Retina (tissue), 1 donor: ENCODE results near the gene UTS2B.
"Not testable (repeated sequence)": the region's sequence is repeated elsewhere in the genome, so short reads cannot be mapped to it uniquely, and the experiment has no call there.

Experiments
- DNase-seq: peaks from one replicate; pipeline ENCODE4 v3.0.0-alpha.2; 2016

Gene UTS2B

GRCh38 chr3:191269289-191270085 is 60.8 kb downstream of the UTS2B start:
- DNase-seq: no peak

DNA sequence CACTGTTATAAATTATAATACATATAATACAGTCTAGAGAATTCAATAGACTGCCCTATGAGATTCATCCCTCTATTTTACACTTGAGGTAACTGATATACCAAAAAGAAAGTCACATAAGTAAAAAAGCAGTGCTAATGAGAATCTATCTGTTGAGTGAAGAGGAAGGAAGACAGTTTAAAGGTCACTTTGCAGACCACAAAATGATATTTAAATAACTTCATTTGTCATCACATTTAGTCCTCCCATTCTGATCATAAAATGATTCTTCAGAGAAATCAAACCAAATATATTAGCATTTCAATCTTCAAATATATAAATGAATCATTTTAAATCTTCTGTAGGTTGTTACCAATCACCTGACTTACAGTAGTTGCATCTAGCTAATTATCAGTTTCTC is 61.6 kb downstream of the UTS2B start:
- no peak for DNase-seq

DNA sequence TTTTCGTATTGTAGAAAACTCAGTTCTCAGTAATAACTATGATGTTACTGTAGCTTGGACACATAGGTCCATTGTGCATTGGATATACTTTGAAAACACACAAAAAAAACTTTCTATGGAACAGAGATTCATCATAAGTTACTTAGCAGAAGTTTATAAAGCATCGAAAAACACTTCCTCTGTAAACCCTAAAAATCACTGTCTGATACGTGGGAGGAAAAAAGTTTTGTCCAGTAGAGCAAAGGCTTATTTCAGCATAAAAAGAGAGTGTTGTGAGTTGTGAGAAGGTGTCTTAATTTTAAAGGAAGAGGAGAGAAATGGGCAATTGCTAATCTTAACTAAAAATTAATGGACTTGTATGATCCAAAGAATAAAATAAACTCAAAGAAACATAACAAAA is 66.5 kb downstream of the UTS2B start:
- DNase-seq: no peak

DNA sequence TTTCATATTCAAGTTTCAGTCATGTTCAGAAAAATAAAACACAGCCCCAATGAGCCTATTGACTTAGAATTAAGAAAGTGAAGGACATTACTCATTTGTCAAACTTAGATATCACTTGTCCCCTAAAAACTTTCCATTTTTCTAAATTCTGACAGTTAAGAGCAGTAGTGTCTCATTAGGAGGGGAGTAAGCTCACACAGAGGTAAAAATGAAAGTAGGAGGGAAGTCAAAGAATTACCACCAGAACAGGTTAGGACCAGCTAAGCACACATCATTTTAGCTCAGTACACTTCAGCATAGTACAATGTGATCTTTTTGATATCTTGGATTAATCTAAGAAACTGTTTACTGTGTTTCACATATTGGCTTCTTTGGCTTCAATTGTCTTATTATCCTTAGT is 67.0 kb downstream of the UTS2B start:
- no peak for DNase-seq

DNA sequence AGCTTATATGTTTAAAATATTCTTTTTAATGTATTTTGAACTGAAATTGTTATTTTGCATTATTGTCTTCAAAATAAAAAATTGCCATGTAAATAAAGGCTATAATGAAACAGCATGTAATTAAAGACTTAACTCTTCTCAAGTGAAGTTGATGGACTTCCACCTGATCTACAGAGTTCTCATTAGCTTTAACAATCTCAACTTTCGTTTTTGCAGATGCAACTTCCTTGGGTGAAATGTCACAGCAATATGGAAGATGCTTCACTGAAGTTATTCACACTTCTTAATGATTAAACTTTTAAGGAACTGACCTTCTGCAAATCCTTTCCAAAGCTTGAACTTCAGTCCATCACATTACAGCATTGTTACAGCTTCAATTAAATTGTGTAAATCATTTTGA is 67.7 kb downstream of the UTS2B start:
- no peak for DNase-seq

GRCh38 chr3:191261304-191261638 is 69.1 kb downstream of the UTS2B start:
- no peak for DNase-seq

DNA sequence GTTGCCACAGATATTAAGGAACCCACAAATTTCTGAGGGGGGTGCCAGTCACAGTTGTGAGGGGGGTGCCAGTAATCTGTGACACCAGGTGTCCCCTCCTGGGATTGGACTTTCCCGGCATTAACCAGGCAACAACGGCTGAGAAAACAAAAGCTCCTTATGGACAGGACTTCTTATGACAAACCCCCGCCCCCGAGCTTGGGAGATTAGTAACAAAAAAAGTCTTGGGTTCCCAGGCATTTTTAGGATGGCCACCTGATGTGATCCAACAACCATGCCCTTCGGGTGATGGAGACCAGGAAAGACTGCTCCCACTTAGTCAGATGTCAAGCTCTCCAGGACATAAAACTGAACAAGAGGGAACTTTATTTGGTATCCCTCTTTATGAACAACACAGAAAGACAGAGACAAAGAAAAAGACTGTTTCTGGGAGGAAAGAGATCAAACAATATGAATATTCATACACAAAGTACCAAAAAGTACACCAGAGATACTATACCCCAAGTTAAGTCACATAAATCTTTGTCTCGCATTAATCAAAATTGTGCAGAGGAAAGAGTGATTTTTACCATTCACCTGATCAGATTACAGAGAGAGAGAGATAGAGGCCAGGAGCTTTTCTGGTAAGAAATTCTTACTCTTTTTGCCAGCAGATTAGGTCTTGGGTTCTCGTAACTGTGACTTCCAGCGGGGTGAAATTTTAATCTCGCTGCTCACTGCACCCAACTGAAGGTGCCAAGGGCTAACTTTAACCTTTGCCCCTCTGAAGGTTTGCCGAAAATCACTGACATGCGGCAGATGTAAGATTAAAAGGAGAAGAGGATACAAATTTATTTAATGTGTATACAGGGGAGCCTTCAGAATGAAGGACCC is 69.7 kb downstream of the UTS2B start:
- DNase-seq: no peak

GRCh38 chr3:191259486-191259885 is 70.8 kb downstream of the UTS2B start:
- no peak for DNase-seq

GRCh38 chr3:191257286-191257685 is 73.0 kb downstream of the UTS2B start:
- no peak for DNase-seq

- no peak for DNase-seq
Observed at GRCh38 chr3:191256405-191256804, 73.9 kb downstream of the UTS2B start.

- DNase-seq: no peak
Observed at GRCh38 chr3:191255156-191255555, 75.2 kb downstream of the UTS2B start.

DNA sequence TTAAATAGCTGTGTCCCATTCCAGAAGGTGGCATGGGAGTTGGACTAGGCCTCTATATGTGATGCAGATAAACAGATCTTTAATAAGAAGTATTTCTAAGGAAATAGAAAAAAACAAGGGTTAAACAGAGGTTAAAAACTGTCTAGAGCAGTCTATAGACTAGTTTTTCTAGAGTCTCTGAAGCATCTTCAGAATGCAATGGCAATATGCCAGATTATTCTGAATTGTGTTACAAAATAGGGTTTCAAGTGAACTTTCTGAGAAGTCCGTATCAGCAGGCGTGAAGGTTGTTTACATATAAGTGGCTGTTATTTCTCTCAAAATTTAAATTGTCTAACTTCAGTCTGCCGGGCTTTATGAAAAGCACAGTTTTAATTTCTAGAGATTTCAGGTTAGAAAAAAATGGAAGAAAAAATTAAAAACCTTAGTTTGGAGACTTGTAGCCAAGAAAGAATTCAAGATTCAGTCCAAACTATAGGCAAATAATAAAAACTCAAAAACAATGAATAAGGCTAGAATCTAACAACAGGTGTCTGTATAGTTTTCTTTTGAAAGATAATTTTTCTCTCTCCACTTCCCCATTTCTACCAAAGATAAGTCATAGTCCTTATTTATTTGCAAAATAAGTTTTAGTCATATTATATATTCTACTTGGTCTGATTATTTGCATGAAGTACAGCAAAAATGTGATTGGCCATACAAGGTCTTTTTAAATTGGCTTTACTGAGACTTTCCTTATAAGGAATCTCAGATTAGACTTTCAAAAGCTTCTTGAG is 76.0 kb downstream of the UTS2B start:
- DNase-seq: no peak

- no peak for DNase-seq
Observed at GRCh38 chr3:191253089-191253799, 77.1 kb downstream of the UTS2B start.

GRCh38 chr3:191246630-191247029 is 83.7 kb downstream of the UTS2B start:
- no peak for DNase-seq

- not testable (repeated sequence) for DNase-seq
Observed at GRCh38 chr3:191246034-191246433, 84.3 kb downstream of the UTS2B start.

DNA sequence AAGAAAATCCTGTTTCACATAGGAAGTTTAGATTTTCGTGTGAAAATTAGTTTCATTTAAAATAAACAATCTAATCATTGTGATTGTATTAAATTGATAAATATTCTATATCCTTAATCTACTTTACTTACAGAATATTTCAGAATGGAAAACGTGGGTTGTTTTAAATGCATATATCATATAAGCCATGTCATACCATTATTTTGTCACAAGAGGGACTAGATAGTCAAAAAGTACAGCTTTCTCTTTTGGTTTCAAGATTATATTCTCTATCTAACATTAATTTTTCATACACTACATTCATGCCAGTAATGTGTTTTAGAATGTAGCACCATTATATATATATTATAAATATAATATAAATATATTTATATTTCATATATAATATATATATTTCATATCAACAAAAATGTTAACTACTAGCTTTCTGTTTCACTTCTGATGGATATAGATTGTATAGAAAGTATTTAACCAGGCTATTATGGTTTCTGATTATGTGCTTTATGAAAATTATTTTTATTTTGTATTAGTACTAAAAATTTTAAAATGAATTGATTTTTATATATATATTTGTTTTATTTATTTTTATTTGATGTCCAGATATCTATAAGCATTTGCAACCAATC is 86.0 kb downstream of the UTS2B start:
- no peak for DNase-seq

DNA sequence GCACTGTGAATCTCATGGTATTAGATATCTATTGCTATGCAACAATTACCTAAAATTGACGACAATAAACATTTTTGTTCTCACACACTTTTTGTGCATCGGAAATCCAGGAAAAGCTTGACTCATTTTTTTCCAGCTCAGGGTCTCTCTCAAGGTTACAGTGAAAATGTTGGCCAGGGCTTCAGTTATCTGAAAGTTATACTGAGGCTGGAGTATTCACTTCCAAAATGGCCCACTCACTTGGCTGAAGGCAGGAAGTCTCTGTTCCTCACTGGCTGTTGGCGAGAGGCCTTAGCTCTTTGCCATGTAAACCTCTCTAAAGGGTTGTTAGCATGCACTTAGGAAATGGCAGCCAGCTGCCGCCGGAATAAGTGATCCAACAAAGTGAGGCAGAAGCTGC is 89.8 kb downstream of the UTS2B start:
- DNase-seq: no peak

DNA sequence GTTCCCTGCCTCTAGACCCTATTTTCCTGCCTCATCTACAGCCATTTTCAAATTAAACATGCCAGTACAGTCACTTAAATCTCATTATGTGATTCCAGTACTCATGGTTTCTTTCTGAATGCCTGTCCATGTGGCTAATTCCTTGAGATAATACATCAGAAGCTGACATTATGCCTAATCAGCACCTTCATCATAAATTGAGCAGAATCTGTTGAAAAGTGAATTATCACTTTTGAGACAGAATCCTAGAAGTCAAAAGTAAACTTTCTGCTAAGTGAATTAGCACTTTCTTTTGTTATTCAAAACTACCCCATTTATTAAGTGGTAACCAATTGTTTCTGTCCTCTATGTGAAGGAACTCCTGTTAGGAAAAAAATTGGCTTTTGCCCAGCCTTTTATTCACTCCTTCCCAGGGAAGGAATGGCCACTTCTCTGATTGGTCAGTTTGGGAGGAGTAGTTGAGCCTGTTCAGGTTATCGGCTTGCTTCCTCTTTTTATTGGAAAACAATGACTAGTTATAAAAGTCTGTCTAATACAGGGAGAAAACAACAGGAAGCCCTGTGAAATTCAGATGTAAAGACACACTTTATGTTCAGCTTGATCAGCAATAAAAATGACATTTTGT is 90.8 kb downstream of the UTS2B start:
- DNase-seq: no peak

DNA sequence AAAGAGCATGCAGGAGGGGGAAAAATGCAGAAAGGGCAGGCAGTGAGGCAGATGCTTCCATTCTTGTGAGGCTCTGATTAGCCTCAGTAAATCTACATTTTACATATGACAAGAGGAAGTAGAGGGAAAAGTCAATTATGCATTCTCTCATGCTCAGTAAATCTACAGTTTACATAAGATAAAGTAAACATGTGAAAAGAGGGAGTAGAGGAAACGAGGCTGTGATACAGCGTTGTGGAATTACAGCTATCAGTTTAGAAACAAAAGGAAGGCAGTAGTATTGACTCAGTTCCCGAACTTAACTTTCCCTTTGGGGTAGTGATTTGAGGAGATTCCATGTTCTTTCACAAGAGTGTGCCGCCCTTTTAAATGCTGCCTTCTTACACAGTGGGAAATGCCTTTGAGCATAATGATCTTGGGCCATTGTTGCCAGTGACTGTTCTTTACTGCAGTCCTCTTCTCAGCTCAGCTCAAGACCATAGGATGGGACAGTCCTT is 92.0 kb downstream of the UTS2B start:
- DNase-seq: no peak

GRCh38 chr3:191237047-191237882 is 93.1 kb downstream of the UTS2B start:
- no peak for DNase-seq

- DNase-seq: no peak
Observed at GRCh38 chr3:191236646-191237045, 93.7 kb downstream of the UTS2B start.
